ENCODE measurements around the gene TMEM196.

Gene TMEM196

GRCh38 chr7:19776981-19777380, 3.6 kb upstream of the TMEM196 start:
- TF ChIP-seq CTCF (conservative IDR thresholded peaks at IDR 0.05), result no peak
- no peak overlapping the region for H3K27ac ChIP-seq

GRCh38 chr7:19775578-19775977, 2.2 kb upstream of the TMEM196 start:
- no peak overlapping the region for H3K27ac ChIP-seq
- TF ChIP-seq CTCF (conservative IDR thresholded peaks at IDR 0.05), result peak; percentile 43; the same call in 1 of the 2 replicates

- H3K27ac ChIP-seq, result no peak overlapping the region
- TF ChIP-seq CTCF (conservative IDR thresholded peaks at IDR 0.05), result no peak
These were observed 1.1 kb downstream of the TMEM196 start for GRCh38 chr7:19772306-19772705.

- TF ChIP-seq CTCF (conservative IDR thresholded peaks at IDR 0.05), result no peak
- H3K27ac ChIP-seq, result no peak overlapping the region
These were observed 10.8 kb downstream of the TMEM196 start for GRCh38 chr7:19762631-19763030.

GRCh38 chr7:19754521-19755116, 18.8 kb downstream of the TMEM196 start:
- H3K27ac ChIP-seq, result no peak overlapping the region
- peak; percentile 81 for TF ChIP-seq CTCF (conservative IDR thresholded peaks at IDR 0.05)

- H3K27ac ChIP-seq, result no peak overlapping the region
- no peak for TF ChIP-seq CTCF (conservative IDR thresholded peaks at IDR 0.05)
These were observed 21.4 kb downstream of the TMEM196 start for GRCh38 chr7:19752020-19752419.

GRCh38 chr7:19749658-19750057, 23.8 kb downstream of the TMEM196 start:
- TF ChIP-seq CTCF (conservative IDR thresholded peaks at IDR 0.05), result no peak
- no peak overlapping the region for H3K27ac ChIP-seq
